ENCODE measurements around the gene SYT1.

DNA sequence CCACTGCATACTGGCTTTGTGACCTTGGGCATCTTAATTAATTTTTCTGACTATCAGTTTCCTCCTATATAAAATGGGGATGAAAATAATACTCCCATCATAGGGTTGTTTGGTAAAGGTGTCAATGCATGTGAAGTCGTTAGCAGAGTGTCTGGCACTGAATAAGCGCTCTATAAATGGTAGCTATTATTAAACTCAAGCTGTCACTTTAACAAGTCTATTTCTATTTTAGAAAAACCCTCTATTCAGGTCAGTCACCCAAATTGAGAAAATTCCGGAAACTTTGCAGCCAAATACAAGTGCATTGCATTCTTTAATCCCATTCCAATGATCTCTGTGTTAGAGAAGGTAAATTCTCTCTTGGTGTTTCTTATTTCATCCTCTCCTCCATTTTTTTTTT is 363.1 kb downstream of the SYT1 start:
- TF ChIP-seq ZNF8 (CRISPR knock-in tag; IDR thresholded peaks at IDR 0.05) (no peak), ISL1 (CRISPR knock-in tag; IDR thresholded peaks at IDR 0.05) (no peak), ARNTL (CRISPR knock-in tag; IDR thresholded peaks at IDR 0.05; ENCODE audit: borderline replicate concordance, low read depth) (no peak), GLIS3 (CRISPR knock-in tag; IDR thresholded peaks at IDR 0.05) (no peak), RARB (CRISPR knock-in tag; IDR thresholded peaks at IDR 0.05) (no peak), TOX (CRISPR knock-in tag; IDR thresholded peaks at IDR 0.05; ENCODE audit: borderline replicate concordance) (no peak), SNAI2 (CRISPR knock-in tag; IDR thresholded peaks at IDR 0.05) (no peak), CREB5 (CRISPR knock-in tag; IDR thresholded peaks at IDR 0.05; ENCODE audit: low read depth) (no peak)
- TF ChIP-seq, protein P1, sequence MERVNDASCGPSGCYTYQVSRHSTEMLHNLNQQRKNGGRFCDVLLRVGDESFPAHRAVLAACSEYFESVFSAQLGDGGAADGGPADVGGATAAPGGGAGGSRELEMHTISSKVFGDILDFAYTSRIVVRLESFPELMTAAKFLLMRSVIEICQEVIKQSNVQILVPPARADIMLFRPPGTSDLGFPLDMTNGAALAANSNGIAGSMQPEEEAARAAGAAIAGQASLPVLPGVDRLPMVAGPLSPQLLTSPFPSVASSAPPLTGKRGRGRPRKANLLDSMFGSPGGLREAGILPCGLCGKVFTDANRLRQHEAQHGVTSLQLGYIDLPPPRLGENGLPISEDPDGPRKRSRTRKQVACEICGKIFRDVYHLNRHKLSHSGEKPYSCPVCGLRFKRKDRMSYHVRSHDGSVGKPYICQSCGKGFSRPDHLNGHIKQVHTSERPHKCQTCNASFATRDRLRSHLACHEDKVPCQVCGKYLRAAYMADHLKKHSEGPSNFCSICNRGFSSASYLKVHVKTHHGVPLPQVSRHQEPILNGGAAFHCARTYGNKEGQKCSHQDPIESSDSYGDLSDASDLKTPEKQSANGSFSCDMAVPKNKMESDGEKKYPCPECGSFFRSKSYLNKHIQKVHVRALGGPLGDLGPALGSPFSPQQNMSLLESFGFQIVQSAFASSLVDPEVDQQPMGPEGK (CRISPR knock-in tag; IDR thresholded peaks at IDR 0.05; ENCODE audit: borderline replicate concordance): no peak
- TF ChIP-seq, protein P2, sequence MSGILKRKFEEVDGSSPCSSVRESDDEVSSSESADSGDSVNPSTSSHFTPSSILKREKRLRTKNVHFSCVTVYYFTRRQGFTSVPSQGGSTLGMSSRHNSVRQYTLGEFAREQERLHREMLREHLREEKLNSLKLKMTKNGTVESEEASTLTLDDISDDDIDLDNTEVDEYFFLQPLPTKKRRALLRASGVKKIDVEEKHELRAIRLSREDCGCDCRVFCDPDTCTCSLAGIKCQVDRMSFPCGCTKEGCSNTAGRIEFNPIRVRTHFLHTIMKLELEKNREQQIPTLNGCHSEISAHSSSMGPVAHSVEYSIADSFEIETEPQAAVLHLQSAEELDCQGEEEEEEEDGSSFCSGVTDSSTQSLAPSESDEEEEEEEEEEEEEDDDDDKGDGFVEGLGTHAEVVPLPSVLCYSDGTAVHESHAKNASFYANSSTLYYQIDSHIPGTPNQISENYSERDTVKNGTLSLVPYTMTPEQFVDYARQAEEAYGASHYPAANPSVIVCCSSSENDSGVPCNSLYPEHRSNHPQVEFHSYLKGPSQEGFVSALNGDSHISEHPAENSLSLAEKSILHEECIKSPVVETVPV (CRISPR knock-in tag; IDR thresholded peaks at IDR 0.05): no peak

All from SK-N-SH treated with all-trans-retinoic acid at 6 μM for 48 hours (cell line).